Breast epithelium (tissue), 4 donors: ENCODE data around the gene INAFM2. TPM values are rescaled to one million over a fixed set of nuclear protein-coding genes. Genes with fewer than 3 reads are reported as not detected.

Experiments used
- DNase-seq, 2 donors: peaks; one replicate each; pipeline ENCODE4 v3.0.0-alpha.2; 2019; ENCODE audit warnings: low spot score in 2 of 2
- H3K27ac ChIP-seq, 2 donors: fragments of 200-600 bp; sonication (generic) in 1 of 2; one replicate each; pipeline ENCODE4 v1.5.1; 2016 to 2019; ENCODE audit warnings: mild to moderate bottlenecking in 1 of 2
- H3K27me3 ChIP-seq, 2 donors: fragments of 200-600 bp; sonication (generic) in 1 of 2; one replicate each; pipeline versions ENCODE4 v1.5.1 to v1.6.0; 2017 to 2019; ENCODE audit warnings: control low read depth in 1 of 2, mild to moderate bottlenecking in 1 of 2
- H3K36me3 ChIP-seq: fragments of 200-600 bp; one replicate; pipeline ENCODE4 v1.5.1; 2019
- H3K4me1 ChIP-seq, 2 donors: fragments of 200-600 bp; sonication (generic); one replicate each; pipeline ENCODE4 v1.5.1; 2016 to 2019; ENCODE audit warnings: control low read depth in 1 of 2
- H3K4me3 ChIP-seq, 3 donors: fragments of 200-600 bp; sonication (generic); 1 replicate in 2 of 3; 2 replicates in 1 of 3; pipeline ENCODE4 v1.5.1; 2016 to 2019; ENCODE audit warnings: mild to moderate bottlenecking in 3 of 3, moderate library complexity in 2 of 3
- H3K9me3 ChIP-seq, 2 donors: fragments of 200-600 bp; sonication (generic) in 1 of 2; one replicate each; pipeline ENCODE4 v1.5.1; 2016 to 2019; ENCODE audit warnings: control low read depth in 1 of 2
- POLR2A ChIP-seq: fragments of 450-650 bp; IDR thresholded peaks from one replicate; pipeline ENCODE4 v1.6.1; 2016; ENCODE audit warnings: antibody characterized with exemption, mild to moderate bottlenecking, moderate library complexity
- POLR2AphosphoS5 ChIP-seq, 3 donors: sonication (generic); formaldehyde crosslinking; IDR thresholded peaks; one replicate each; pipeline ENCODE4 v1.6.1; 2017; ENCODE audit warnings: antibody characterized with exemption in 3 of 3
- intact Hi-C: fragments of 100-400 bp; cut with DNase I; formaldehyde crosslinking; loops from one replicate; pipeline ENCODE4 v1.15.1; 2023; ENCODE audit warnings: low total_unique reads
- total RNA-seq, 3 donors: library from RNA; depleted of rRNA; stranded (reverse); fragments of >200 nt; gene quantifications; one replicate each; pipeline ENCODE4 v1.1.0, GENCODE V29; 2016
- TF ChIP-seq, protein P1 (sequence below), 3 donors: fragments of 450-650 bp; IDR thresholded peaks; one replicate each; pipeline ENCODE4 v1.5.1; 2016 to 2017; ENCODE audit warnings: antibody characterized with exemption in 3 of 3, mild to moderate bottlenecking in 3 of 3, moderate library complexity in 3 of 3

Gene INAFM2
- total RNA-seq, 3 donors from 2014 or later: 5.1 to 17.3 (median 12.5) TPM

DNA sequence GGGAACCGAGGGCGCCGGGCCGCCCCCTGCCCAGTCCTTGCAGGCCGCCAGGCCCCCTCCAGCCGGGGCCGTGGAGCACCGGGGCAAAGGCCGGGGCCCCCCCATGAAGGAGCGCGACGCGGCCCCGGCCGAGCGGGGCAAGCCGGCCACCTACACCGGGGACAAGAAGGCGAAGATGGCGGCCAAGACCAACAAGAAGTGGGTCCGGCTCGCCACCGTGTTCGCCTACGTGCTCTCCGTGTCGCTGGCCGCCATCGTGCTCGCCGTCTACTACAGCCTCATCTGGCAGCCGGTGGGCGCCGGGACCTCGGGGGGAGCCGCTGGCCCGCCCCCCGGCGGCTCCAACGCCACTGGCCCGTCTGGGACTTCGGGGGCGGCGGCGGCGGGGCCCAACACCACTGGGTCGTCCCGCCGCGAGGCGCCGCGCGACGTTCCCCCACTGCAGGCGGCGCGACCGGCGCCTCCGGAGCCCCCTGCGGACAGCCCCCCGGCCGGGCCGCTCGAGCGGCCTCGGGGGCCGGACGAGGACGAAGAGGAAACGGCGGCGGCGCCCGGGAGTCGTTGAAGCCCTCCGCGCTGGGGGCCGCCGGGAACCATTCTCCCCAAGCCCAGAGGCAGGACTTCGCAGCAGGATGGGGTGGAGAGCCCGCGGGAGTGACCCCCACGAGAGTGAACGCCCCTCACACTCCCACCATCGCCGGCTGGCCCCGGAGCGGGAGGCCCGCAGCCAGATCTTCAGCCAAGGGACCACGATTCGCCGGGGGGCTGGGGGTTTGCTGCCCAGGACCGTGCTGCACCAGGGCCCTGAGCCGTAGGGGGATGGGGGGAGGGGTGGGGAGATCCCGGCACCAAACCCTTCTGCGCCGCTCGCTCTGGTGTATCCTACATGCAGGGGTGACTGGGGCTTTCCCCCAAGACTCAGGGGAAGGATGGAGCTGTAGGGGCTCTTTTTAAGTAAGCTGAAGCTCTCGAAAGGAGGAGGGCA is 753 bp downstream of the INAFM2 start:
- H3K27me3 ChIP-seq: no peaks in the 10 kb centered on the region
- no peaks in the 10 kb centered on the region for H3K36me3 ChIP-seq
- peak overlapping the region; percentile 64 to 94 (median 81) for H3K4me3 ChIP-seq
- no peaks in the 10 kb centered on the region for H3K9me3 ChIP-seq
- no peak for DNase-seq
- peaks cover 4 to 5% of the 10 kb centered on the region in 2 donors for H3K4me1 ChIP-seq
- intact Hi-C loops: no loop called here
- TF ChIP-seq POLR2AphosphoS5 (IDR thresholded peaks at IDR 0.05) (no peak), POLR2A (no peak)
- TF ChIP-seq, protein P1, sequence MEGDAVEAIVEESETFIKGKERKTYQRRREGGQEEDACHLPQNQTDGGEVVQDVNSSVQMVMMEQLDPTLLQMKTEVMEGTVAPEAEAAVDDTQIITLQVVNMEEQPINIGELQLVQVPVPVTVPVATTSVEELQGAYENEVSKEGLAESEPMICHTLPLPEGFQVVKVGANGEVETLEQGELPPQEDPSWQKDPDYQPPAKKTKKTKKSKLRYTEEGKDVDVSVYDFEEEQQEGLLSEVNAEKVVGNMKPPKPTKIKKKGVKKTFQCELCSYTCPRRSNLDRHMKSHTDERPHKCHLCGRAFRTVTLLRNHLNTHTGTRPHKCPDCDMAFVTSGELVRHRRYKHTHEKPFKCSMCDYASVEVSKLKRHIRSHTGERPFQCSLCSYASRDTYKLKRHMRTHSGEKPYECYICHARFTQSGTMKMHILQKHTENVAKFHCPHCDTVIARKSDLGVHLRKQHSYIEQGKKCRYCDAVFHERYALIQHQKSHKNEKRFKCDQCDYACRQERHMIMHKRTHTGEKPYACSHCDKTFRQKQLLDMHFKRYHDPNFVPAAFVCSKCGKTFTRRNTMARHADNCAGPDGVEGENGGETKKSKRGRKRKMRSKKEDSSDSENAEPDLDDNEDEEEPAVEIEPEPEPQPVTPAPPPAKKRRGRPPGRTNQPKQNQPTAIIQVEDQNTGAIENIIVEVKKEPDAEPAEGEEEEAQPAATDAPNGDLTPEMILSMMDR (IDR thresholded peaks at IDR 0.05): no peak
- H3K27ac ChIP-seq: peak overlapping the region; percentile 78 to 79

DNA sequence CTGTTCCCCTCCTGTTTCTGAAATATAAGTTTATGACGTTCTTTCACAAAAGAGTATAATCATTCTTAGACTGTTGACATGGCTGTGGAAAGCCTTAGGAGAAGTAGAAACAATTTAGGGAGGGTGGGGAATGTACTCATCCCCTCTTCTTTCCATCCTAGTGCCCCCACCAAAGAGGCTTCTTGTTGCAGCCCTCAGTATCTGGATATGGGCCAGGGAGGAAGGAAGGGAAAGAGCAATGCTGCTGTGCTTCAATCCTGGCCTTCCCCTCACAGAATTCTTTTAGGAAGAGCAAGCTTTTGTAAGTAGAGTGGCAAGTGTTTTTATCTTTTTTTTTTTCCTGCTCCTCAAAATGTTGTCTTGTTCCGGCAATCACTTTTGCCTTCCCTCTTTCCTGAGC is 1.7 kb downstream of the INAFM2 start:
- DNase-seq: no peak
- peak overlapping the region; percentile 21 to 78 for H3K27ac ChIP-seq
- intact Hi-C loops: no loop called here
- no peaks in the 10 kb centered on the region for H3K9me3 ChIP-seq
- TF ChIP-seq POLR2A (no peak), POLR2AphosphoS5 (IDR thresholded peaks at IDR 0.05) (no peak)
- H3K36me3 ChIP-seq: no peaks in the 10 kb centered on the region
- no peaks in the 10 kb centered on the region for H3K27me3 ChIP-seq
- peaks cover 4 to 5% of the 10 kb centered on the region in 2 donors for H3K4me1 ChIP-seq
- peak overlapping the region; percentile 64 to 94 (median 81) for H3K4me3 ChIP-seq

DNA sequence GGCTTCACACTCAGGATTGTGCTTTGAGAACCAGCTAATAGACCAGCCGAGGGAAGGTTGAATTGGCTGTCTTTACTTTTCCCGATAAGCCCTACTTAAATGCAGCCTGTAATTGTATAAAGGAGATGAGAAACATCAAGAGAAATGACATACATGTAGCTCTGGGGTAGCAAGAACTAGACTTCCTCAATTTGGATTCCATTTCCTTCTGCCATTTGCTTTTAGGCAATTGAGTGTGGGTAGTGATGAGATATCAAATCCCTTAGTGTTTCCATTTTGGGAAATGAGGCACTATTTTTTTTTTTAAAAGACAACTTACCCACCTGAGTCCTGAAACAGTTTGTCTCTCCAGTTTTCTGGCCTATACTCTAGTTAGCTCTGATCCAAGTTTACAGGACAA is 2.2 kb downstream of the INAFM2 start:
- peak overlapping the region in 1 of 2 donors; percentile 78 for H3K27ac ChIP-seq
- peak overlapping the region in 1 of 3 donors; percentile 94 for H3K4me3 ChIP-seq
- H3K4me1 ChIP-seq: peaks cover 4 to 5% of the 10 kb centered on the region in 2 donors
- intact Hi-C loops: no loop called here
- TF ChIP-seq POLR2A: no peak
- no peak for TF ChIP-seq POLR2AphosphoS5 (IDR thresholded peaks at IDR 0.05)
- TF ChIP-seq, protein P1 (IDR thresholded peaks at IDR 0.05): no peak
- DNase-seq: no peak
- no peaks in the 10 kb centered on the region for H3K36me3 ChIP-seq
- H3K27me3 ChIP-seq: no peaks in the 10 kb centered on the region
- H3K9me3 ChIP-seq: no peaks in the 10 kb centered on the region

DNA sequence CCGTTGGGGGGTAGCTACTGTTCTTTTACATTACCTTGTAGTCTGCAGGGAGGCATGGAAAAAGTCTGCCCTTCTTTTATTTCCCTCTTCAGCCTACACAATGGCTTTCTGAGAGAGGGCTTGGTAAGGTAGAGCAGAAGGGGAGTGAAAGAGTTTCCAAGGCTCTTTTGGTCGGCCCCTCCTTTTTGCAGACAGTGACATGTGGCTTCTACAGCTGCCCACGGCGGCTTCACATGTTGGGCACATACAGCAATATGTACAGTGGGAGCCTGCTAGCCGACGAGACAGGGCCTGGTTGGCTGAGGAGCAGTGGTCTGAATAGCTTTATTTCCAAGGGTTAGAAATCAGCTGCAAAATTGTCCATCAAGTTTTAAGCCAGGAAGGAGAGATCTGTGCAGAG is 4.0 kb downstream of the INAFM2 start:
- Histone ChIP-seq H3K4me3 (no peak overlapping the region), H3K36me3 (no peaks in the 10 kb centered on the region), H3K27me3 (no peaks in the 10 kb centered on the region), H3K9me3 (no peaks in the 10 kb centered on the region), H3K27ac (no peak overlapping the region), H3K4me1 (peaks cover 4 to 5% of the 10 kb centered on the region in 2 donors)
- intact Hi-C loops: no loop called here
- no peak for TF ChIP-seq POLR2A
- TF ChIP-seq, protein P1 (IDR thresholded peaks at IDR 0.05): no peak
- TF ChIP-seq POLR2AphosphoS5 (IDR thresholded peaks at IDR 0.05): no peak
- DNase-seq: no peak

DNA sequence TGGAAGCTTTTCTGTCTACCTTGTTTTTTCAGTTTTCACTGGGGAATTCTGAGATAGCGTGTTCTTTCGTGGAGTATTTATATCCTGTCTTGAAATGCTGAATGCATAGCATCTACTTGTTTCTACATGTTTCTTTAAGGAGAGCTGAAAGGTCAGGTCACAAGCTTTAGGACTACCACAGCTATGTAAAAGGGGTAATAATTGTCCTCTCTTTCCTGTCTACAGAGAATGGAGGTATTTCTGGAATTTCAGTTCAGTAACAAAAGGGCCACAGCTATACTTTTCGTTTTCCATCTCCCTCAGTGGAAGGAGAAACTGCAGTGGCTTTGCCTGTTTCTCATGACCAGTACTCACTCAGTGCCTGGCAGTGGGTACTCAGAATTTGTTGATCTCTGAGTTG is 4.7 kb downstream of the INAFM2 start:
- no peaks in the 10 kb centered on the region for H3K9me3 ChIP-seq
- H3K4me1 ChIP-seq: peaks cover 4 to 5% of the 10 kb centered on the region in 2 donors
- no peaks in the 10 kb centered on the region for H3K36me3 ChIP-seq
- H3K27ac ChIP-seq: no peak overlapping the region
- H3K27me3 ChIP-seq: no peaks in the 10 kb centered on the region
- no peak for DNase-seq
- intact Hi-C loops: no loop called here
- TF ChIP-seq POLR2A (no peak), POLR2AphosphoS5 (IDR thresholded peaks at IDR 0.05) (no peak)
- TF ChIP-seq, protein P1 (IDR thresholded peaks at IDR 0.05): no peak
- H3K4me3 ChIP-seq: no peak overlapping the region
